PC-9 (cell line): ENCODE results near the gene RAB40C. TPM values are rescaled to one million over a fixed set of nuclear protein-coding genes. Genes with fewer than 3 reads are reported as not detected.

ENCODE experiments used
- BruUV-seq: library from RNA; stranded (reverse); fragments of 400-500 nt; replicated peaks from 2 replicates; lab custom pipeline; 2021; lab: Mats Ljungman, UMichigan
- CTCF ChIA-PET: fragments of 300-600 bp; sonication (Branson Sonifier 250); formaldehyde crosslinking; loops from one replicate; lab custom pipeline; 2022; ENCODE audit warnings: antibody characterized with exemption; lab: Charles Lee
- POLR2A ChIA-PET: fragments of 300-600 bp; sonication (Branson Sonifier 250); formaldehyde crosslinking; loops from one replicate; lab custom pipeline; 2022; ENCODE audit warnings: antibody characterized with exemption; ENCODE audit not compliant: unreplicated experiment; lab: Charles Lee
- DNase-seq, 2 experiments: peaks; one replicate each; pipeline versions ENCODE4 v3.0.0 to v3.0.0-alpha.2; 2015 to 2022; ENCODE audit warnings: mixed read lengths in 1 of 2
- H2AFZ ChIP-seq: fragments of 200-600 bp; sonication (generic); 2 replicates; pipeline ENCODE4 v1.8.1; 2017; ENCODE audit warnings: antibody characterized with exemption
- H3F3A ChIP-seq: fragments of 200-600 bp; sonication (generic); 2 replicates; pipeline ENCODE4 v1.8.1; 2017; ENCODE audit warnings: antibody characterized with exemption, mild to moderate bottlenecking, low read depth; ENCODE audit not compliant: insufficient read depth
- H3K27ac ChIP-seq: fragments of 200-600 bp; sonication (generic); 2 replicates; pipeline ENCODE4 v1.6.1; 2016; ENCODE audit warnings: mixed run types
- H3K27me3 ChIP-seq: fragments of 200-600 bp; sonication (generic); 2 replicates; pipeline ENCODE4 v1.6.1; 2016; ENCODE audit warnings: low read depth, mixed run types; ENCODE audit not compliant: insufficient read depth
- H3K36me3 ChIP-seq: fragments of 200-600 bp; sonication (generic); 2 replicates; pipeline ENCODE4 v1.6.1; 2016; ENCODE audit warnings: low read depth, mixed run types
- H3K4me1 ChIP-seq: fragments of 200-600 bp; sonication (generic); replicated peaks from 2 replicates; pipeline ENCODE4 v1.6.1; 2016; ENCODE audit warnings: mixed run types; ENCODE audit not compliant: insufficient read depth
- H3K4me2 ChIP-seq: fragments of 200-600 bp; sonication (generic); 2 replicates; pipeline ENCODE4 v1.6.1; 2017; ENCODE audit warnings: mixed run types
- H3K4me3 ChIP-seq: fragments of 200-600 bp; sonication (generic); 2 replicates; pipeline ENCODE4 v1.6.1; 2016; ENCODE audit warnings: mixed run types
- H3K79me2 ChIP-seq: fragments of 200-600 bp; sonication (generic); 2 replicates; pipeline ENCODE4 v1.6.1; 2017; ENCODE audit warnings: low read depth, mixed run types
- H3K9me2 ChIP-seq: fragments of 200-600 bp; sonication (generic); 2 replicates; pipeline ENCODE4 v1.8.1; 2017; ENCODE audit warnings: mild to moderate bottlenecking; ENCODE audit not compliant: insufficient read depth
- H3K9me3 ChIP-seq: fragments of 200-600 bp; sonication (generic); 2 replicates; pipeline ENCODE4 v1.8.1; 2016; ENCODE audit warnings: low read depth; ENCODE audit not compliant: insufficient read depth
- H4K20me1 ChIP-seq: fragments of 200-600 bp; sonication (generic); 2 replicates; pipeline ENCODE4 v1.8.1; 2017; ENCODE audit not compliant: insufficient read depth
- CTCF ChIP-seq: fragments of 200-600 bp; sonication (generic); conservative IDR thresholded peaks from 2 replicates; pipeline ENCODE4 v1.6.1; 2017; ENCODE audit warnings: mixed run types, antibody characterized with exemption, mild to moderate bottlenecking, moderate library complexity
- EZH2 ChIP-seq: fragments of 200-600 bp; sonication (generic); IDR thresholded peaks from 2 replicates; pipeline ENCODE4 v1.8.0; 2017; ENCODE audit warnings: antibody characterized with exemption, low read depth
- intact Hi-C: fragments of 100-400 bp; cut with micrococcal nuclease; formaldehyde crosslinking; loops from one replicate; pipeline ENCODE4 v1.10.0; 2022; ENCODE audit not compliant: unreplicated experiment
- total RNA-seq: library from RNA; stranded (reverse); gene quantifications from 2 replicates; pipeline ENCODE4 v1.2.3, GENCODE V29; 2021

RAB40C gene
- total RNA-seq, 1 experiment from 2014 or later: 47.1 TPM

DNA sequence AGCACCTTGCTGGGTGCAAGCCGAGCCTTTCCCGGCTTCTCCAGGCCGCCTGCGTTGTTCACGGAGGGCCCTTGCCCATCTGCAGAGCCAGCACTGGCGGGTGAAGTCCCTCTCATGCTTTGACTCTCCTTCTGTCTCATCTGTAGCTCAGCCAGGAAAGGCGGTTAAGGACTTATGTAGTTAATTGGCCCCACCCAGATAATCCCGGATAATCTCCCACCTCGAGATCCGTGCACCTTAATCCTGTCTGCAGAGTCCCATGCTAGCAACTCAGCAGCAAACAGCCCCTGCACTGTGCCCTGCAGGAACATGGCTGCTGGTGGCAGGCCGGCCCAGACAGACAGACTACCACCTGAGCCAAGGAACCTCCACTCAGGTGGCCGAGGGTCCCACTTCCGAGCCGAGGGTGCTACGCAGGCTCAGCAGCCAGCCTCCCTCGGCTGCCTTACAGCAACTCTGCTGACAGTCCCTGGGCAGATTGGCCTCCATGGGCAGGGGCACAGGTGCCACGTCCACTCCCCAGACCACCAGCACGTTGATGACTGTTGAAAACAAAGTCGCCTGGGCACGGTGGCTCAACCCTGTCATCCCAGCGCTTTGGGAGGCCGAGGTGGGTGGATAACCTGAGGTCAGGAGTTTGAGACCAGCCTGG is 16.9 kb downstream of the RAB40C start:
- H4K20me1 ChIP-seq: peaks cover 7% of the 10 kb centered on the region; the same call in 1 of the 2 replicates
- intact Hi-C loops: no loop called here
- no peak overlapping the region for H2AFZ ChIP-seq
- TF ChIP-seq CTCF (no peak), EZH2 (no peak)
- DNase-seq: no peak
- ChIA-PET CTCF (no interaction called here), POLR2A (interaction anchor here (0.7 kb wide), 1 partner anchor 254 kb away, joined by 3 read pairs; no protein-coding TSS in a partner anchor)
- no peak overlapping the region for H3K4me2 ChIP-seq
- H3K4me3 ChIP-seq: no peak overlapping the region
- peaks cover 12% of the 10 kb centered on the region for H3K79me2 ChIP-seq
- no peaks in the 10 kb centered on the region for H3K27me3 ChIP-seq
- no peaks in the 10 kb centered on the region for H3K36me3 ChIP-seq
- H3K9me3 ChIP-seq: no peaks in the 10 kb centered on the region
- H3K4me1 ChIP-seq: no peaks in the 10 kb centered on the region
- H3K9me2 ChIP-seq: no peaks in the 10 kb centered on the region
- H3K27ac ChIP-seq: no peak overlapping the region
- BruUV-seq: no TSS peak
- H3F3A ChIP-seq: no peaks in the 10 kb centered on the region

DNA sequence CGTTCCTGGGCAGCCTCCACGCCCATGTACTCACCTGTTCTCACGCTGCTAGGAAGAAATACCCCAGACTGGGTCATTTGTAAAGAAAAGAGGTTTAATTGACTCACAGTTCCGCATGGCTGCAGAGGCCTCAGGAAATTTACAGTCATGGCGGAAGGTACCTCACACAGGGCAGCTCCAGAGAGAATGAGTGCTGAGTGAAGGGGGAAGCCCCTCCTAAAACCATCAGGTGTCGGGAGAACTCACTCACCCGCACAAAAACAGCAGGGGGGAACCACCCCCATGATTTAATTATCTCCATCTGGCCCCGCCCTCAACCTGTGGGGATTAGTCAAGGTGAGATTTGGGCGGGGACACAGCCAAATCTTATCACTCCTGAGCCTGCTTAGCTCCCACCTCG is 18.2 kb downstream of the RAB40C start:
- peaks cover 8% of the 10 kb centered on the region for H3K79me2 ChIP-seq
- H3K27ac ChIP-seq: no peak overlapping the region
- H3K36me3 ChIP-seq: no peaks in the 10 kb centered on the region
- no peak for DNase-seq
- intact Hi-C loops: no loop called here
- POLR2A ChIA-PET: no interaction called here
- H3F3A ChIP-seq: no peaks in the 10 kb centered on the region
- no TSS peak for BruUV-seq
- no peaks in the 10 kb centered on the region for H3K27me3 ChIP-seq
- no peak overlapping the region for H3K4me2 ChIP-seq
- H4K20me1 ChIP-seq: peaks cover 4% of the 10 kb centered on the region; the same call in 1 of the 2 replicates
- H3K4me3 ChIP-seq: no peak overlapping the region
- TF ChIP-seq CTCF: no peak
- no peak for TF ChIP-seq EZH2
- H3K4me1 ChIP-seq: no peaks in the 10 kb centered on the region
- no peak overlapping the region for H2AFZ ChIP-seq
- no peaks in the 10 kb centered on the region for H3K9me3 ChIP-seq
- H3K9me2 ChIP-seq: no peaks in the 10 kb centered on the region
- CTCF ChIA-PET: no interaction called here

GRCh38 chr16:609316-609715 is 19.4 kb downstream of the RAB40C start:
- ChIA-PET POLR2A (interaction anchor here (0.7 kb wide), 1 partner anchor 33 kb away, joined by 3 read pairs; no protein-coding TSS in a partner anchor), CTCF (interaction anchor here (1.3 kb wide), 1 partner anchor 16 kb away, joined by 3 read pairs; no protein-coding TSS in a partner anchor)
- Histone ChIP-seq H3K4me3 (no peak overlapping the region), H4K20me1 (peaks cover 4% of the 10 kb centered on the region; the same call in 1 of the 2 replicates), H3K4me1 (no peaks in the 10 kb centered on the region), H3K9me2 (no peaks in the 10 kb centered on the region), H3K36me3 (no peaks in the 10 kb centered on the region), H3K27me3 (no peaks in the 10 kb centered on the region), H3K27ac (no peak overlapping the region), H3K9me3 (no peaks in the 10 kb centered on the region), H2AFZ (no peak overlapping the region), H3K4me2 (no peak overlapping the region), H3K79me2 (peaks cover 7% of the 10 kb centered on the region), H3F3A (no peaks in the 10 kb centered on the region)
- TF ChIP-seq EZH2 (no peak), CTCF (no peak)
- DNase-seq: no peak
- intact Hi-C loops: no loop called here
- BruUV-seq: no TSS peak
